GM12875 (cell line): ENCODE data around the gene B9D1.

ENCODE experiments used
- H3K4me3 ChIP-seq: one replicate; pipeline ENCODE4 v1.5.1; 2011; ENCODE audit warnings: low read depth, low read length, control low read depth
- TF ChIP-seq, protein P1 (sequence below): IDR thresholded peaks from 2 replicates; pipeline ENCODE4 v1.5.1; 2011; ENCODE audit warnings: low read depth, mild to moderate bottlenecking, control low read depth, inconsistent platforms, low read length, moderate library complexity, borderline replicate concordance; ENCODE audit not compliant: insufficient read depth

B9D1 gene

DNA sequence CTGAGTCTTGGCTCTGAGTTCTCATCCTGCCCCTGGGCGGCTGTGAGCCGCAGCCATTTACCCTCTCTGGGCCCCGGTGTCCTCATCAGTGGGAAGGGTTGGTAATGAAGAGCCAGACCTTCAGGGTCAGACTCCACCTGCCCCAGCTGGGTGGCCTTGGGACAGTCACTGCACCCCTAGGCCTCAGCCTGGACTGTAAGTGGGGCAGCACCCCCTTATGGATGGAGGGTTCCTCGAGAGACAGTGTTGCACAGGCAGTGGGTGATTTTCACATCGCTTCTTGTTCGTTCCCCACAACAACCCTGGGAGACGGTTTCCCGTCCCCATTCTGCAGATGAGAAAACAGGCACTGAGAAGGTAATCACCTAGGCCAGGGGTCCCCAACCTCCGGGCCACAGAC lies 60.5 kb downstream of the B9D1 start:
- TF ChIP-seq, protein P1, sequence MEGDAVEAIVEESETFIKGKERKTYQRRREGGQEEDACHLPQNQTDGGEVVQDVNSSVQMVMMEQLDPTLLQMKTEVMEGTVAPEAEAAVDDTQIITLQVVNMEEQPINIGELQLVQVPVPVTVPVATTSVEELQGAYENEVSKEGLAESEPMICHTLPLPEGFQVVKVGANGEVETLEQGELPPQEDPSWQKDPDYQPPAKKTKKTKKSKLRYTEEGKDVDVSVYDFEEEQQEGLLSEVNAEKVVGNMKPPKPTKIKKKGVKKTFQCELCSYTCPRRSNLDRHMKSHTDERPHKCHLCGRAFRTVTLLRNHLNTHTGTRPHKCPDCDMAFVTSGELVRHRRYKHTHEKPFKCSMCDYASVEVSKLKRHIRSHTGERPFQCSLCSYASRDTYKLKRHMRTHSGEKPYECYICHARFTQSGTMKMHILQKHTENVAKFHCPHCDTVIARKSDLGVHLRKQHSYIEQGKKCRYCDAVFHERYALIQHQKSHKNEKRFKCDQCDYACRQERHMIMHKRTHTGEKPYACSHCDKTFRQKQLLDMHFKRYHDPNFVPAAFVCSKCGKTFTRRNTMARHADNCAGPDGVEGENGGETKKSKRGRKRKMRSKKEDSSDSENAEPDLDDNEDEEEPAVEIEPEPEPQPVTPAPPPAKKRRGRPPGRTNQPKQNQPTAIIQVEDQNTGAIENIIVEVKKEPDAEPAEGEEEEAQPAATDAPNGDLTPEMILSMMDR, result no peak
- no peak overlapping the region for H3K4me3 ChIP-seq

DNA sequence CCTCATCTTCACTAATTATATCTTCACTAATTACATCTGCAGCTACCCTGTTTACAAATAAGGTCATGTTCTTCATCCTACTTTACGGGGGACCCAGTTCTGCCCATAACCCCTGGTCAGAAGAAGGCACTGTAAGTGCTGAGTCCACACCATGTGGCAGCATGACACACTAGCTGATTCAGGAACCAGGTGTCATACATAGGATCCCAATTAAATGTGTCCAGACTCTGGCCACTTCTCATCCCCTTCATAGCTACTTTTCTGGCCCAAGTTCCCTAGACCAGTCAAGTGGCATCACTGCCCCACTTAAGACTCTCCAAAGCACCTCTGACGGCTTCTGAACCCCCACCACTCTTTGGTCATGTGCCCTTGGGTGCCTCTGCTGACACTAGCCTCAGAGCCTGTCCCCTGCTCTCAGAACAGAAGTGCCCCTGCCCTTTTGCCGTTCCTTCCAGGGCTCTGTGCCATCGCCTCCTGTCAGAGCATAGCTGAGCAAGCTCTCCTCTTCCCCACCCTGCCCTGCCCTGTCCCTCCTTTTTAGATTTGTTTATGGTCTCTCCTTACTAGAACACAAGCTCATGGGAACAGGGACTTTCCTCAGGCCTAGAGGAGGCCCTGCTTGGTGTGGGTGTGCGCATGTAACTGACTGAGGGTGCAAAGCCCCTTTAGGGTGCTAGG lies 61.1 kb downstream of the B9D1 start:
- TF ChIP-seq, protein P1, result no peak
- H3K4me3 ChIP-seq, result no peak overlapping the region

DNA sequence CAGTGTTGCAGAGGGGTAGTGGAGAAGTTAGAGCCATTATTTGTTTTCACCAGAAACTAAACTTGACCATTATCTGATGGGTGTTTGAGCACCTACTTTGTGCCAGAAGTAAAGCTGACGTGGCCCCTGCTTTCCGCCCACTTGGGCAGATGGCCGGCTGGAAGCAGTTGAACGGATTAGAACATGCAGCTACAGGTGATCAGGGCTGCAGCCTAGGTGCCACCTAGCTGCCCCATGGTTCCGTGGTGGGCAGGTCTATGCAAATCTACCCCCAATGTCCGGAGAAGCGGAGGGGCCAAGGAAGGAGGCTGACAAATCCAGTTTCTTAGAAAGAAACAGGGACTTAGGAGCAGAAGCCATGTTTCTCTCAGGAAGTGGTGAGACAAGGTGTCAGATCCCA lies 62.7 kb downstream of the B9D1 start:
- TF ChIP-seq, protein P1, result no peak
- H3K4me3 ChIP-seq, result no peak overlapping the region

DNA sequence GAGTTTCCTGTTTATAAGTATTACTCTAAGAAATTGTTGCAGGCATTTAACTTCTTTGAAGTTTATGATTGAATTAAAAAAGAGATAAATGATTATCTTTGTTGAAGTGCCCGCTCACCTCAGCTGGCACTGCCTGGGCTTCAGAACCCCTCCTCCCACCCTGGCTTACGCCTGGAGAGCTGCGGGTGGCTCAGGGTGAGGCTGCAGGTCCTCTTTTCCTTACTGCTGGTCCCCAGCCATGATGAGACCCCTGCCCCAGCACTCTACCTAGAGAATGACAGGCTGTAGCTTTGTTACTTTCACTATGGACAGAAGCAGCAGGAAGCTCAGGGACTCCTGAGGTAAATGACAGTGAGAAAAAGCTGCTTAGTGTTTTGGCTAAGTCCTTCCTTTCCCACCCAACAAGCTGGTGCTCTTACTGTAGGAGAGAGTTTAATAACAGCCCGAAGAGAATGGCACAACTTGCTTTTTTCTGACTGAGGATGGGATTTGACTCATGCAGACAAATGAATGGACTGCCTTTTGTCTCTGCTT lies 63.2 kb downstream of the B9D1 start:
- TF ChIP-seq, protein P1, result no peak

DNA sequence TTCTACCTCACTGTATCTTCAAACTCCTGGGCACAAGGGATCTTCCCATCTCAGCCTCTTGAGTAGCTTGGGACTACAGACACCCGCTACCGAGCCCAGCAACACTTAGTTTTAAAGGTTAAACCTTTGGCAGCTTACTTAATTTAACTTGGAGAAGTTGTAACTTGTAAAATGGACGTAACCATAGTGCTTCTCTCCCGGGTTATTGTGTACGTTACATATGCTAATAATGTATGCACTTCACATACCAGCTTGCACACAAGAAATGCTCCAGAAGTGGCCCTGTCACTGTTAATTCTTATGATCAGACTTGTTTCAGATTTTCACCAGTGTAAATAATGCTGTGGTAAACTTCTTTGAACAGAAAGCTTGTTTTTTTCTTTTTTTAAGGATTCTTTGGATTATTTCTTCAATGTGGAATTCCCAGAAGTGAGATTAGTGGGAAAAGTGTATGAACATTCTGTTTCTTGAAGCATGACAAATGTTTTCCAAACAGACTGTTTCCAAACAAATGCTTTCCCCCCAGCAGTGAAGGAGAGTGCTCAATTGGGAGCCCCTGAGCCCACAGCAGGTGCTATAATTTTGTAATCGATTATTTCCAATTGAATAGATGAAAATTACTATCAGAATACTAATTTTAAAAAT lies 63.8 kb downstream of the B9D1 start:
- TF ChIP-seq, protein P1, result no peak
- no peak overlapping the region for H3K4me3 ChIP-seq

More for the DNA sequence above, 63.2 kb downstream of the B9D1 start:
- no peak overlapping the region for H3K4me3 ChIP-seq

DNA sequence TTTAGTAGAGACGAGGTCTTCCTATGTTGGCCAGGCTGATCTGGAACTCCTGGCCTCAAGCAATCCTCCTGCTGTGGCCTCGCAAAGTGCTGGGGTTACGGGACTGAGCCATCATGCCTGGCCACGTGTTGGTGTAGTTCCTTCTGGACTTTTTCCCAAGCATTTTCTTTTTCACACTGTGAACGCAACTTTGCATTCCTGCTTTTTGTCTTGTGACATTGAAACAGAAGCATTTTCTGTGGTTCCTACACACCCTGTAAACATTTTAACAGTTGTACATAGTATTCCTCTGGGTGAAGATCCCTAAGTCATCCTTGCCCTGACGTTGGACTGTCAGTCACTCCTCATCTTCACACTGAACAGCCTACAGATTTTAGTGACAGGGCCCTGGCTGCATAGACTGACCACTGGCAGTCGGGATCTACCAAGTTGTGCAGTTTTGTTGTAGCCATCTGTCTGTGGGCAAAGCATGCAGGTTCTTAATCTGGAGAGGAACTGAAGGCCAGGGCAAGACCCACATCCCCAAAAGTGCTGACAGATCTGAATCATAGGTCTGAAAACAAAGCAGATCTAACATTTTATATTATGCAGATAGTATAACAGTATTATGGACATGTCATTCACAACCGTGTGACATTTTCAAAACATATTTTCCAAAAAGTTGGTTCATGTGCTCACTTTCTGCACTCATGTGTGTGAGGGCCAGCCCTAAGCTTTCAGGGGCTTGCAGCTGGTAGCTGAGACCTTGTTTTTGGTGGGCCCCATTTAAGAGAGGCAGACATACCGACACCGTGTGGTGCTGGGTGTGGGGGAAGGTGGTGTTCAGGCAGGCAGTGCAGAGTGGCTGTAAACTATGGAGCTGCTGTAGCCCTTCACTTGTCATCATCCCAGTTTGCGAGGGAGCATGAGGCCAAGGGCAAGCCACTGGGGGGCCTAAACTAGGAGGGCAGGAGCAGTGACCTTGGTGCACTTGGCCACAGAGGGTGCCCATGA lies 65.4 kb downstream of the B9D1 start:
- TF ChIP-seq, protein P1, result no peak

More for the DNA sequence above, 65.4 kb downstream of the B9D1 start:
- no peak overlapping the region for H3K4me3 ChIP-seq
